Retinal pigment epithelial cell (primary cell): ENCODE results near the gene USP43.

ENCODE experiments used
- DNase-seq: peaks from one replicate; pipeline ENCODE4 v3.0.0-alpha.2; 2010; ENCODE audit warnings: low read depth
- H3K4me3 ChIP-seq: 2 replicates; pipeline ENCODE4 v1.5.1; 2011; ENCODE audit warnings: mild to moderate bottlenecking, low read length, control low read depth, moderate library complexity
- TF ChIP-seq, protein P1 (sequence below): conservative IDR thresholded peaks from 2 replicates; pipeline ENCODE4 v1.5.1; 2011; ENCODE audit warnings: low read depth, low read length, control low read depth, inconsistent platforms

The USP43 gene

DNA sequence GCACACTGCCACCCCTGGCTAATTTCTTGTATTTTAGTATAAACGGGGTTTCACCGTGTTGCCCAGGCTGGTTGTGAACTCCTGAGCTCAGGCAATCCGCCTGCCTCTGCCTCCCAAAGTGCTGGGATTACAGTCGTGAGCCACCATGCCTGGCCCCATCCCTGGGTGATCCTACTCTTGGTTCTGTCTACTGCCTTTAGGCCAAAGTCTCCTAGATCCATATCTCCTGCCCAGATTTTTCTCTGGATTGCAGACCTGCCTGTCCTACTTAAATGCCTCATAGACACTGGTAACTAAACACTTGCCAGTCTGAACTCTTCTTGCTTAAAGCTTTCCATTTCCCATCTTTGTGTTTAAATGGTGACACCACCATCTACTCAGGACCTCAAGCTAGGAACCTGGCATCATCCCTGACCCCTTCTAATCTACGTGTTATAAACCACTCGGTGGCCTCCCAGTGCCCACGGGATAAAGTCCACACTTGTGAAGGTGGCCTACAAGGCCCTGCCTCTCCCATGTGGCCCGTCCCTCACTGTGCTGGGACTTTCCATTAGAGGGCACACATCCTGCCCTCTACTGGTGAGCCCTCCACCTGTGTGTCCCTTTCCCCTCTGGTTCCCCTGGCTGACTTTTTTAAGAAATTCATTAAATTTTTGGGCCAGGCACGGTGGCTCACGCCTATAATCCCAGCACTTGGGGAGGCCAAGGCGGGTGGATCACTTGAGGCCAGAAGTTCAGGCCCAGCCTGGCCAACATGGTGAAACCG is 51.1 kb downstream of the USP43 start:
- TF ChIP-seq, protein P1, sequence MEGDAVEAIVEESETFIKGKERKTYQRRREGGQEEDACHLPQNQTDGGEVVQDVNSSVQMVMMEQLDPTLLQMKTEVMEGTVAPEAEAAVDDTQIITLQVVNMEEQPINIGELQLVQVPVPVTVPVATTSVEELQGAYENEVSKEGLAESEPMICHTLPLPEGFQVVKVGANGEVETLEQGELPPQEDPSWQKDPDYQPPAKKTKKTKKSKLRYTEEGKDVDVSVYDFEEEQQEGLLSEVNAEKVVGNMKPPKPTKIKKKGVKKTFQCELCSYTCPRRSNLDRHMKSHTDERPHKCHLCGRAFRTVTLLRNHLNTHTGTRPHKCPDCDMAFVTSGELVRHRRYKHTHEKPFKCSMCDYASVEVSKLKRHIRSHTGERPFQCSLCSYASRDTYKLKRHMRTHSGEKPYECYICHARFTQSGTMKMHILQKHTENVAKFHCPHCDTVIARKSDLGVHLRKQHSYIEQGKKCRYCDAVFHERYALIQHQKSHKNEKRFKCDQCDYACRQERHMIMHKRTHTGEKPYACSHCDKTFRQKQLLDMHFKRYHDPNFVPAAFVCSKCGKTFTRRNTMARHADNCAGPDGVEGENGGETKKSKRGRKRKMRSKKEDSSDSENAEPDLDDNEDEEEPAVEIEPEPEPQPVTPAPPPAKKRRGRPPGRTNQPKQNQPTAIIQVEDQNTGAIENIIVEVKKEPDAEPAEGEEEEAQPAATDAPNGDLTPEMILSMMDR, result peak; percentile 17
- no peak for DNase-seq

DNA sequence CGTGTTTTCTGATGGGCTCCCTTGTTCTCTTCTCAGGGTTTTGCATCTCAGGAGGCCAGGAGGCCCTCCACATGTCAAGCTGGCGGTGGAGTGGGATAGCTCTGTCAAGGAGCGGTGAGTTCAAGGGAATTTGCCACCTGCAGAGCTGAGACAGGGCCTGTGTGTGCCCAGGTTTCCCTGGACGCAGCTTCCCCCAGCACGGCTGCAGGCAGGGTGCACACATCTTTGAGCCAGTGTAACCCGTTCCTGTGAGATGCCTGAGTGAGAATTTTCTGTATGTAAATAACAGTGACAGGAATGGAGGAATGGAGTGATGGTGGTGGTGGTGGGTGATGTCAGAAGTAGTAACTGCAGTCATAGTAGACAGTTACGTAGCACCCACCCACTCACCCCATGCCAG is 54.8 kb downstream of the USP43 start:
- no peak for DNase-seq
- TF ChIP-seq, protein P1, result no peak

More for the DNA sequence above, 51.1 kb downstream of the USP43 start:
- no peak overlapping the region for H3K4me3 ChIP-seq

DNA sequence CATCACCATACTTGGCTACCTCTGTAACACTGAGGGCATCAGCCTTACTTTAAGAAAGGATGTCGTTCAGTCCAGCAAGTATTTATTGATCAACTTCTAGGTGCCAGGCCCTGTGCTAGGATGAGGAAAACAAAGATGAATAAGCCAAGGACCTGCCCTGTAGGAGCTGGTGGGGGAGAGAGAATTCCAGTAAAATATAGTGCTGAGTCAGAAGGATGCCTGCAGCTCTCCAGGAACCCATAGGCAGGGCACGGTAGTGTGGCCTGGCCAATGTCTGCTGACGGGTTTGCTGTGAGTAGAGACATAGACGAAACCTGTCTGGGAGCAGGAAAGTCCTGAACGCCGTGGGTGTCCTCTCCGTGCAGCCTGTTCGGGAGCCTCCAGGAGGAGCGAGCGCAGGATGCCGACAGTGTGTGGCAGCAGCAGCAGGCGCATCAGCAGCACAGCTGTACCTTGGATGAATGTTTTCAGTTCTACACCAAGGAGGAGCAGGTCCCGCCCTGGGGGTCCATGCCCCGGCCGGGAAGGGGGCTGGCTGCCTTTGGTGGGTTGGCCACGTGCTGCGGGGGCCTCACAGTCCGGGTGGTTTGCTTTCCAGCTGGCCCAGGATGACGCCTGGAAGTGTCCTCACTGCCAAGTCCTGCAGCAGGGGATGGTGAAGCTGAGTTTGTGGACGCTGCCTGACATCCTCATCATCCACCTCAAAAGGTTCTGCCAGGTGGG is 55.6 kb downstream of the USP43 start:
- no peak for DNase-seq
- TF ChIP-seq, protein P1, result no peak
- no peak overlapping the region for H3K4me3 ChIP-seq

More for the DNA sequence above, 54.8 kb downstream of the USP43 start:
- H3K4me3 ChIP-seq, result no peak overlapping the region

DNA sequence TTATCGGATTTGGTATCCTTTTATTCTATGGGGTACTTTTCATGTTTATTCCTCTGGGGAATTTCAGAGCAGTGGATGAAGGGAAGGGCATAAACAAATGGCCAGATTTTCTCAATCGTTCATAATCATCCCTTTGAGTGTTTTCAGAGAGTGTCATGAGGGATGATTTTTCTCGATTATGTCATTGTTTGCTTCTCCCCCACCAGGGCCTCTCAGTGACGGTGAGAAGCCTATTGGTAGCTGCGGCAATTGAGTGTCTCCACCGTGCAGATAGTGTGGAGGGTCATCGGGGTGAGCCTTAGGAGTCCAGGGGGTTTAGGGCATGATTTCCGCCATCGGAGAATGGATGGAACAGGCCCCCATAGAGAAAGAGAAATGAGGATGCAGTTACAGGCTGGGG is 57.2 kb downstream of the USP43 start:
- DNase-seq, result no peak
- no peak overlapping the region for H3K4me3 ChIP-seq
- TF ChIP-seq, protein P1, result no peak

DNA sequence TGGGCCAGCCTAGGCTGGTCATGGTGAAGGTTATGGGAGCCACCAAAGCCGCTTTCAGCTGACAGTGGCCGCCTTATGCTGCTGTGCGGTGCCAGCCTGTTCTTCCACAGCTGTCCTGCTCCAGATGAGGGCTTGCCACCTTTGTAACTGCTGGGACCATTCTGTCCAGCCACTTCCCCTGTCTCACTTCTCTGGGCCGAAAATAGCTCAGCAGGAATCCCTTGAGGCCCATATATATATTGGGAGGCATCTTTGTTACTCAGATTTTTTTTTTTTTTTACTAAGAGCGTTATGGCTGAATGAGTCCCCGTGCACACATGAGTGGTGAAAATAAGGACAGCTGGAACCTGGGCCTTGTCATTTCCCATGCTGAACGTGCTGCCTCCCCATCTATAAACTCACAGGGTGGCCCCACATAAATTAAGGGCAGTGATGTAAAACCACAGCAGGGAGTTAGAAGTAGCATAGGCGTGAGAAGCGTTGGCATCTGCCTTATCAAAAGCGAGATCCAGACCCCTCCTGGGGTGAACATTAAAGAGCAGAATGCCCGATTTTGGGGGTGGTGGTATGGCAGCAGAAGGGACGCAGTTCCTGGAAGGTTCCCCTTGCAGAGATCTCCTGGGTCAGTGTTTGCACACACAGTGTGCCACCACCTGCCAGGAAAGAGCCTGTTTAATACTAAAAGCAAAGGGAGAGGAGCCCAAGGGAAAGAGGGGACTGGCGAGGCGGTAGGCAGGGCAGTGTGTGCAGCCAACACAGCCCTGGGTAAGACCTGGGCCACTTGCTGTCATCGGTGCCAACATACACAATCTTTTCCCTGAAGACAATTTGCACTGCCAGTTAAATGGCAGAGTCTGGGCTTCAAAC is 57.8 kb downstream of the USP43 start:
- no peak overlapping the region for H3K4me3 ChIP-seq
- no peak for DNase-seq
- TF ChIP-seq, protein P1, result no peak

DNA sequence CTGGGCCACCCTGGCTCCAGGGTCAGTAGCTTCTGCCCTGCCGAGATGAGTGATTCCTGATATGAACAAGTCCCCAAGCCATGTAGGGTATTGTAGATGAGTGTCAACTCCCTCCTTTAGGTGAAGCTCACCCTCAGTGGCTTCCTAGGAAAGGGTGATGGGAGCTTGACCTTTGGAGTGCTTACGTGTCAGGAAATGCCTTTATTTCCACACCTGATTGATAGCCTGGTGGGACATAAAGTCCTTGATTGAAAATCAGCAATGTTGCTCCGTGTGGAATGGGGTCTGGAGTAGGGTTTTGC is 58.4 kb downstream of the USP43 start:
- TF ChIP-seq, protein P1, result no peak
- H3K4me3 ChIP-seq, result no peak overlapping the region
- no peak for DNase-seq
